HG02610 (cell line): Measurements from ENCODE around the gene SETBP1.
A peak's percentile ranks its signal among the peaks of the same experiment; 100 is the strongest.

Experiments used
- ATAC-seq: cut with Tn5 transposase; IDR thresholded peaks from one replicate; pipeline ENCODE4 v1.9.1; 2021; ENCODE audit warnings: mild to moderate bottlenecking, moderate library complexity; ENCODE audit not compliant: unreplicated experiment

The SETBP1 gene

GRCh38 chr18:44679056-44679913 is 1.4 kb upstream of the SETBP1 start:
- peak; percentile 87 for ATAC-seq

GRCh38 chr18:44679914-44680272 is 795 bp upstream of the SETBP1 start:
- ATAC-seq = no peak

- ATAC-seq = no peak
These were observed 635 bp downstream of the SETBP1 start for GRCh38 chr18:44681076-44681970.

- ATAC-seq = peak; percentile 22
These were observed 1.6 kb downstream of the SETBP1 start for GRCh38 chr18:44682201-44682870.

GRCh38 chr18:44682871-44683221 is 2.2 kb downstream of the SETBP1 start:
- ATAC-seq = no peak

- no peak for ATAC-seq
These were observed 2.9 kb downstream of the SETBP1 start for GRCh38 chr18:44683556-44683955.

GRCh38 chr18:44685296-44685695 is 4.6 kb downstream of the SETBP1 start:
- no peak for ATAC-seq

GRCh38 chr18:44686156-44686555 is 5.5 kb downstream of the SETBP1 start:
- ATAC-seq = no peak

- no peak for ATAC-seq
These were observed 6.7 kb downstream of the SETBP1 start for GRCh38 chr18:44687421-44687820.

- ATAC-seq = no peak
These were observed 9.0 kb downstream of the SETBP1 start for GRCh38 chr18:44689736-44690135.

- ATAC-seq = no peak
These were observed 10.6 kb downstream of the SETBP1 start for GRCh38 chr18:44691148-44691925.

GRCh38 chr18:44693030-44693784 is 12.5 kb downstream of the SETBP1 start:
- no peak for ATAC-seq

GRCh38 chr18:44695503-44695902 is 14.8 kb downstream of the SETBP1 start:
- ATAC-seq = no peak

- no peak for ATAC-seq
These were observed 16.2 kb downstream of the SETBP1 start for GRCh38 chr18:44696892-44697291.

GRCh38 chr18:44697315-44697714 is 16.6 kb downstream of the SETBP1 start:
- no peak for ATAC-seq

- ATAC-seq = no peak
These were observed 17.8 kb downstream of the SETBP1 start for GRCh38 chr18:44698518-44698917.

- ATAC-seq = no peak
These were observed 19.0 kb downstream of the SETBP1 start for GRCh38 chr18:44699572-44700261.

- peak; percentile 70 for ATAC-seq
These were observed 20.0 kb downstream of the SETBP1 start for GRCh38 chr18:44700652-44701051.

- no peak for ATAC-seq
These were observed 20.5 kb downstream of the SETBP1 start for GRCh38 chr18:44701227-44701626.
